OCI-LY7 (cell line): ENCODE data around the gene URM1. TPM values are rescaled to one million over a fixed set of nuclear protein-coding genes. Genes with fewer than 3 reads are reported as not detected.

Experiments used
- BruUV-seq: library from RNA; stranded (reverse); fragments of 400-500 nt; replicated peaks from 2 replicates; lab custom pipeline; 2021; lab: Mats Ljungman, UMichigan
- CTCF ChIA-PET: fragments of 300-600 bp; sonication (Branson Sonifier 250); formaldehyde crosslinking; loops from one replicate; lab custom pipeline; 2022; ENCODE audit warnings: antibody characterized with exemption; ENCODE audit not compliant: unreplicated experiment; lab: Charles Lee
- POLR2A ChIA-PET: fragments of 300-600 bp; sonication (Branson Sonifier 250); formaldehyde crosslinking; loops from one replicate; lab custom pipeline; 2022; ENCODE audit warnings: antibody characterized with exemption; lab: Charles Lee
- DNase-seq: peaks from one replicate; pipeline ENCODE4 v3.0.0-alpha.2; 2015; ENCODE audit warnings: low spot score
- H2AFZ ChIP-seq: fragments of 200-600 bp; sonication (generic), shearing (Covaris generic); 2 replicates; pipeline ENCODE4 v1.6.1; 2014; ENCODE audit warnings: mild to moderate bottlenecking, antibody characterized with exemption, low read length, moderate library complexity
- H3K27ac ChIP-seq: fragments of 200-600 bp; sonication (generic); 2 replicates; pipeline ENCODE4 v1.5.1; 2014; ENCODE audit warnings: mixed run types, low read depth, mild to moderate bottlenecking, moderate library complexity, low read length, inconsistent platforms; ENCODE audit not compliant: poor library complexity, severe bottlenecking
- H3K36me3 ChIP-seq: fragments of 200-600 bp; sonication (generic); 2 replicates; pipeline ENCODE4 v1.6.1; 2014; ENCODE audit warnings: mild to moderate bottlenecking, antibody characterized with exemption, low read length, moderate library complexity, mixed read lengths; ENCODE audit not compliant: insufficient read depth
- H3K4me1 ChIP-seq: fragments of 200-600 bp; sonication (generic); 2 replicates; pipeline ENCODE4 v1.5.1; 2014; ENCODE audit warnings: mild to moderate bottlenecking, low read length; ENCODE audit not compliant: insufficient read depth, poor library complexity, severe bottlenecking
- H3K4me2 ChIP-seq: fragments of 200-600 bp; sonication (generic); 2 replicates; pipeline ENCODE4 v1.6.1; 2014; ENCODE audit warnings: mild to moderate bottlenecking, low read length
- H3K4me3 ChIP-seq: fragments of 200-600 bp; sonication (generic); 2 replicates; pipeline ENCODE4 v1.5.1; 2014; ENCODE audit warnings: mild to moderate bottlenecking, low read depth, low read length; ENCODE audit not compliant: poor library complexity, severe bottlenecking
- H3K79me2 ChIP-seq: fragments of 200-600 bp; sonication (generic); 2 replicates; pipeline ENCODE4 v1.6.1; 2016; ENCODE audit warnings: low read depth, mild to moderate bottlenecking, low read length, moderate library complexity, mixed read lengths; ENCODE audit not compliant: insufficient read depth
- H3K9me2 ChIP-seq: fragments of 200-600 bp; sonication (generic); 2 replicates; pipeline ENCODE4 v1.6.1; 2016; ENCODE audit warnings: mild to moderate bottlenecking, low read length, mixed read lengths; ENCODE audit not compliant: insufficient read depth
- H3K9me3 ChIP-seq: fragments of 200-600 bp; sonication (generic); 2 replicates; pipeline ENCODE4 v1.6.1; 2014; ENCODE audit warnings: mild to moderate bottlenecking, mixed run types, low read length, mixed read lengths
- H4K20me1 ChIP-seq: fragments of 200-600 bp; sonication (generic); 2 replicates; pipeline ENCODE4 v1.6.1; 2014; ENCODE audit warnings: mild to moderate bottlenecking, antibody characterized with exemption, low read length, moderate library complexity, mixed read lengths; ENCODE audit not compliant: insufficient read depth
- EZH2phosphoT487 ChIP-seq: fragments of 200-600 bp; sonication (generic); IDR thresholded peaks from 2 replicates; pipeline ENCODE4 v1.6.1; 2018; ENCODE audit warnings: low read depth, borderline replicate concordance, mild to moderate bottlenecking, mixed run types, antibody characterized with exemption, low read length, moderate library complexity, mixed read lengths
- intact Hi-C: fragments of 100-400 bp; cut with micrococcal nuclease; formaldehyde crosslinking; loops from one replicate; pipeline ENCODE4 v1.10.0; 2022; ENCODE audit not compliant: unreplicated experiment
- total RNA-seq, 2 experiments: library from RNA; depleted of rRNA in 1 of 2; stranded (reverse); fragments of >200 nt in 1 of 2; shearing (Covaris generic) in 1 of 2; gene quantifications; 2 replicates each; pipeline ENCODE4 v1.2.3, GENCODE V29; 2014 to 2022
- TF ChIP-seq, protein P1 (sequence below): fragments of 200-600 bp; sonication (generic); conservative IDR thresholded peaks from 2 replicates; pipeline ENCODE4 v1.5.1; 2014; ENCODE audit warnings: mild to moderate bottlenecking, antibody characterized with exemption, low read length, moderate library complexity, mixed read lengths

URM1 gene
- total RNA-seq, 2 experiments from 2014 or later, result 58.5 to 60.8 TPM

- TF ChIP-seq, protein P1, sequence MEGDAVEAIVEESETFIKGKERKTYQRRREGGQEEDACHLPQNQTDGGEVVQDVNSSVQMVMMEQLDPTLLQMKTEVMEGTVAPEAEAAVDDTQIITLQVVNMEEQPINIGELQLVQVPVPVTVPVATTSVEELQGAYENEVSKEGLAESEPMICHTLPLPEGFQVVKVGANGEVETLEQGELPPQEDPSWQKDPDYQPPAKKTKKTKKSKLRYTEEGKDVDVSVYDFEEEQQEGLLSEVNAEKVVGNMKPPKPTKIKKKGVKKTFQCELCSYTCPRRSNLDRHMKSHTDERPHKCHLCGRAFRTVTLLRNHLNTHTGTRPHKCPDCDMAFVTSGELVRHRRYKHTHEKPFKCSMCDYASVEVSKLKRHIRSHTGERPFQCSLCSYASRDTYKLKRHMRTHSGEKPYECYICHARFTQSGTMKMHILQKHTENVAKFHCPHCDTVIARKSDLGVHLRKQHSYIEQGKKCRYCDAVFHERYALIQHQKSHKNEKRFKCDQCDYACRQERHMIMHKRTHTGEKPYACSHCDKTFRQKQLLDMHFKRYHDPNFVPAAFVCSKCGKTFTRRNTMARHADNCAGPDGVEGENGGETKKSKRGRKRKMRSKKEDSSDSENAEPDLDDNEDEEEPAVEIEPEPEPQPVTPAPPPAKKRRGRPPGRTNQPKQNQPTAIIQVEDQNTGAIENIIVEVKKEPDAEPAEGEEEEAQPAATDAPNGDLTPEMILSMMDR, result no peak
- TF ChIP-seq EZH2phosphoT487, result no peak
- DNase-seq, result no peak
- H3K27ac ChIP-seq, result no peak overlapping the region
- intact Hi-C loops, result no loop called here
- H2AFZ ChIP-seq, result peak overlapping the region; percentile 99; the same call in 1 of the 2 replicates
- peak overlapping the region; percentile 98 for H3K4me2 ChIP-seq
- H3K79me2 ChIP-seq, result no peaks in the 10 kb centered on the region
- no peak overlapping the region for H3K4me3 ChIP-seq
- H3K36me3 ChIP-seq, result no peaks in the 10 kb centered on the region
- ChIA-PET POLR2A (interaction anchor here (0.6 to 1.1 kb wide), 5 partner anchors 24 to 169 kb away, joined by 3 to 4 read pairs (median 3); partner anchors contain the start of genes GOLGA2, SWI5 and URM1), CTCF (no interaction called here)
- H3K9me2 ChIP-seq, result no peaks in the 10 kb centered on the region
- no peaks in the 10 kb centered on the region for H3K9me3 ChIP-seq
- H3K4me1 ChIP-seq, result peaks cover 18% of the 10 kb centered on the region
- no TSS peak for BruUV-seq
- no peaks in the 10 kb centered on the region for H4K20me1 ChIP-seq
These were observed 48.1 kb downstream of the URM1 start for GRCh38 chr9:128419061-128419925.

GRCh38 chr9:128420060-128420650 is 49.0 kb downstream of the URM1 start:
- H3K36me3 ChIP-seq, result no peaks in the 10 kb centered on the region
- no peak overlapping the region for H3K27ac ChIP-seq
- H3K4me2 ChIP-seq, result peak overlapping the region; percentile 98
- H3K4me1 ChIP-seq, result peaks cover 18% of the 10 kb centered on the region
- no peaks in the 10 kb centered on the region for H3K79me2 ChIP-seq
- TF ChIP-seq, protein P1, result peak; percentile 88
- no peak for TF ChIP-seq EZH2phosphoT487
- intact Hi-C loops, result no loop called here
- CTCF ChIA-PET, result interaction anchor here (0.7 to 1.0 kb wide), 3 partner anchors 27 to 130 kb away, joined by 3 read pairs; no protein-coding TSS in a partner anchor
- peak; percentile 77 for DNase-seq
- no peaks in the 10 kb centered on the region for H3K9me2 ChIP-seq
- peak overlapping the region; percentile 90 for H3K4me3 ChIP-seq
- POLR2A ChIA-PET, result interaction anchor here (0.7 to 1.1 kb wide), 4 partner anchors 49 to 170 kb away, joined by 3 to 4 read pairs (median 3); partner anchors contain the start of genes GOLGA2, SWI5 and URM1
- no peaks in the 10 kb centered on the region for H3K9me3 ChIP-seq
- H2AFZ ChIP-seq, result peak overlapping the region; percentile 99
- no TSS peak for BruUV-seq
- no peaks in the 10 kb centered on the region for H4K20me1 ChIP-seq
